Lower leg skin (tissue), 3 donors: ENCODE results near the gene TGFBR3.

Source experiments
- POLR2A ChIP-seq, 2 donors: fragments of 450-650 bp; IDR thresholded peaks; one replicate each; pipeline ENCODE4 v1.6.1; 2016 to 2017; ENCODE audit warnings: antibody characterized with exemption in 2 of 2, mild to moderate bottlenecking in 1 of 2, moderate library complexity in 1 of 2
- TF ChIP-seq, protein P1 (sequence below), 3 donors: fragments of 450-650 bp; IDR thresholded peaks; one replicate each; pipeline ENCODE4 v1.5.1; 2016; ENCODE audit warnings: antibody characterized with exemption in 3 of 3, mild to moderate bottlenecking in 3 of 3, moderate library complexity in 2 of 3

DNA sequence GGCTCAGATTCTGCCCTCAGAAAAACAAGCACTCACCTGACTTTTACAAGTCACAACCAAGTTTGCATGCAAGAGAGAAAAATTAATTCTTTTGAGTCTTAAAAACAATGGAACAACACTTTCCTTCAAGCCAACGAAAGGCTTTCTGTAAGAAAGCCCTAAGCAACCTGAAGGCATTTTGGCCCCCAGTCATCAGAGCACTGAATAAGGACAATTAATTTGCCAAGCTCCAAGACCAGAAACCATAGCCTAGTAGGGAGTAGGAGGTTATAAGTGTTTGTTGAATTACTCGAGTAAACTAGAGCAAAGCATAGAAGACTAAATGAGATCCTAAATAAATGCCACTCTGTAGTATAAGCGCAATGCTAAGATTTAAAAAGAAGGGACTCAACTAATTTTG lies 4.7 kb downstream of the TGFBR3 start:
- TF ChIP-seq, protein P1, sequence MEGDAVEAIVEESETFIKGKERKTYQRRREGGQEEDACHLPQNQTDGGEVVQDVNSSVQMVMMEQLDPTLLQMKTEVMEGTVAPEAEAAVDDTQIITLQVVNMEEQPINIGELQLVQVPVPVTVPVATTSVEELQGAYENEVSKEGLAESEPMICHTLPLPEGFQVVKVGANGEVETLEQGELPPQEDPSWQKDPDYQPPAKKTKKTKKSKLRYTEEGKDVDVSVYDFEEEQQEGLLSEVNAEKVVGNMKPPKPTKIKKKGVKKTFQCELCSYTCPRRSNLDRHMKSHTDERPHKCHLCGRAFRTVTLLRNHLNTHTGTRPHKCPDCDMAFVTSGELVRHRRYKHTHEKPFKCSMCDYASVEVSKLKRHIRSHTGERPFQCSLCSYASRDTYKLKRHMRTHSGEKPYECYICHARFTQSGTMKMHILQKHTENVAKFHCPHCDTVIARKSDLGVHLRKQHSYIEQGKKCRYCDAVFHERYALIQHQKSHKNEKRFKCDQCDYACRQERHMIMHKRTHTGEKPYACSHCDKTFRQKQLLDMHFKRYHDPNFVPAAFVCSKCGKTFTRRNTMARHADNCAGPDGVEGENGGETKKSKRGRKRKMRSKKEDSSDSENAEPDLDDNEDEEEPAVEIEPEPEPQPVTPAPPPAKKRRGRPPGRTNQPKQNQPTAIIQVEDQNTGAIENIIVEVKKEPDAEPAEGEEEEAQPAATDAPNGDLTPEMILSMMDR (IDR thresholded peaks at IDR 0.05) = no peak
- no peak for TF ChIP-seq POLR2A (IDR thresholded peaks at IDR 0.05)
